Hepatocyte (in vitro differentiated cells): ENCODE results near the gene ETF1.

Source experiments
- EZH2 ChIP-seq: fragments of 200-600 bp; sonication (generic); IDR thresholded peaks from 2 replicates; pipeline ENCODE4 v1.6.1; 2016; ENCODE audit warnings: antibody characterized with exemption, mild to moderate bottlenecking, borderline replicate concordance
- EZH2phosphoT487 ChIP-seq: fragments of 200-600 bp; sonication (generic); IDR thresholded peaks from one replicate; pipeline ENCODE4 v1.6.1; 2018; ENCODE audit warnings: antibody characterized with exemption, mild to moderate bottlenecking, low read depth, moderate library complexity; ENCODE audit not compliant: unreplicated experiment, severe bottlenecking
- TF ChIP-seq, protein P1 (sequence below): fragments of 200-600 bp; sonication (generic); IDR thresholded peaks from 2 replicates; pipeline ENCODE4 v1.5.1; 2016; ENCODE audit warnings: antibody characterized with exemption, mild to moderate bottlenecking; ENCODE audit not compliant: poor library complexity

GRCh38 chr5:138569782-138570181, 26.7 kb upstream of the ETF1 start:
- TF ChIP-seq, protein P1, sequence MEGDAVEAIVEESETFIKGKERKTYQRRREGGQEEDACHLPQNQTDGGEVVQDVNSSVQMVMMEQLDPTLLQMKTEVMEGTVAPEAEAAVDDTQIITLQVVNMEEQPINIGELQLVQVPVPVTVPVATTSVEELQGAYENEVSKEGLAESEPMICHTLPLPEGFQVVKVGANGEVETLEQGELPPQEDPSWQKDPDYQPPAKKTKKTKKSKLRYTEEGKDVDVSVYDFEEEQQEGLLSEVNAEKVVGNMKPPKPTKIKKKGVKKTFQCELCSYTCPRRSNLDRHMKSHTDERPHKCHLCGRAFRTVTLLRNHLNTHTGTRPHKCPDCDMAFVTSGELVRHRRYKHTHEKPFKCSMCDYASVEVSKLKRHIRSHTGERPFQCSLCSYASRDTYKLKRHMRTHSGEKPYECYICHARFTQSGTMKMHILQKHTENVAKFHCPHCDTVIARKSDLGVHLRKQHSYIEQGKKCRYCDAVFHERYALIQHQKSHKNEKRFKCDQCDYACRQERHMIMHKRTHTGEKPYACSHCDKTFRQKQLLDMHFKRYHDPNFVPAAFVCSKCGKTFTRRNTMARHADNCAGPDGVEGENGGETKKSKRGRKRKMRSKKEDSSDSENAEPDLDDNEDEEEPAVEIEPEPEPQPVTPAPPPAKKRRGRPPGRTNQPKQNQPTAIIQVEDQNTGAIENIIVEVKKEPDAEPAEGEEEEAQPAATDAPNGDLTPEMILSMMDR = no peak
- TF ChIP-seq EZH2phosphoT487 (no peak), EZH2 (no peak)
